ENCODE measurements around the gene CCNY. TPM values are rescaled to one million over a fixed set of nuclear protein-coding genes. Genes with fewer than 3 reads are reported as not detected.

Gene CCNY
- polyA plus RNA-seq, 2 of the 4 experiments (the other 2 are of a cell fraction), result 28.1 to 55.5 TPM

GRCh38 chr10:35415505-35415904 is 79.2 kb downstream of the CCNY start:
- no peak for ATAC-seq
- 90% methylated on average over 5 of the region's 5 CpGs for whole genome bisulfite sequencing (ENCODE audit: missing lambda C conversion rate)
- peaks cover 51% of the 10 kb centered on the region for H3K4me1 ChIP-seq
- no peak for FAIRE-seq
- no peaks in the 10 kb centered on the region for H3K9me3 ChIP-seq
- DNase-seq (ENCODE audit: low read depth in 1 of 2, low spot score in 1 of 2), result no peak
- ChIA-PET POLR2A (no interaction called here), CTCF (interaction anchor here (0.9 kb wide), 1 partner anchor 147 kb away, joined by 3 read pairs; no protein-coding TSS in a partner anchor)
- H3K4me2 ChIP-seq, result no peak overlapping the region
- H3K27ac ChIP-seq, result peak overlapping the region in 1 of 2 experiments; percentile 9; a peak in 1 of 6 replicates
- TF ChIP-seq MYC (IDR thresholded peaks at IDR 0.05; ENCODE audit: borderline replicate concordance, low read length), result no peak
- TF ChIP-seq SREBF2 (IDR thresholded peaks at IDR 0.05), result no peak
- no peak for TF ChIP-seq SMC3 (IDR thresholded peaks at IDR 0.05)
- no peak for TF ChIP-seq GATA3 (IDR thresholded peaks at IDR 0.05; ENCODE audit: borderline replicate concordance)
- TF ChIP-seq JUN (IDR thresholded peaks at IDR 0.05), result no peak
- TF ChIP-seq HMGXB4 (CRISPR knock-in tag; IDR thresholded peaks at IDR 0.05; ENCODE audit: borderline replicate concordance), result no peak
- TF ChIP-seq KDM1A (IDR thresholded peaks at IDR 0.05; ENCODE audit: low read depth), result no peak
- no peak for TF ChIP-seq KDM5A (IDR thresholded peaks at IDR 0.05)
- no peak for TF ChIP-seq ZFP36 (IDR thresholded peaks at IDR 0.05; ENCODE audit: borderline replicate concordance, partially characterized antibody)
- TF ChIP-seq CBX2 (IDR thresholded peaks at IDR 0.05; ENCODE audit: borderline replicate concordance, low read depth), result no peak
- TF ChIP-seq MAFK (IDR thresholded peaks at IDR 0.05; ENCODE audit: partially characterized antibody), result no peak
- no peak for TF ChIP-seq EHMT2 (IDR thresholded peaks at IDR 0.05; ENCODE audit: low read depth)
- no peak for TF ChIP-seq FOSB (CRISPR knock-in tag; IDR thresholded peaks at IDR 0.05)
- TF ChIP-seq NPAS2 (CRISPR knock-in tag; IDR thresholded peaks at IDR 0.05; ENCODE audit: borderline replicate concordance), result no peak
- no peak for TF ChIP-seq RCOR1 (IDR thresholded peaks at IDR 0.05; ENCODE audit: low read depth, low read length)
- no peak for TF ChIP-seq ATOH8 (CRISPR knock-in tag; IDR thresholded peaks at IDR 0.05; ENCODE audit: low read depth)
- no peak for TF ChIP-seq NFE2L2 (conservative IDR thresholded peaks at IDR 0.05; ENCODE audit: low read length)
- no peak overlapping the region for H3K4me3 ChIP-seq

- DNase-seq (ENCODE audit: low read depth in 1 of 2, low spot score in 1 of 2) (no peak), ATAC-seq (no peak), FAIRE-seq (no peak)
- Histone ChIP-seq H3K9me3 (no peaks in the 10 kb centered on the region), H3K27ac (peak overlapping the region in 1 of 2 experiments; percentile 9; a peak in 2 of 6 replicates), H3K4me3 (no peak overlapping the region), H3K4me2 (no peak overlapping the region), H3K4me1 (peaks cover 60% of the 10 kb centered on the region)
- TF ChIP-seq SREBF2 (IDR thresholded peaks at IDR 0.05), result no peak
- TF ChIP-seq ZFP36 (IDR thresholded peaks at IDR 0.05; ENCODE audit: borderline replicate concordance, partially characterized antibody), result no peak
- TF ChIP-seq HDAC2 (IDR thresholded peaks at IDR 0.05), result no peak
- CTCF ChIA-PET, result interaction anchor here (0.7 to 1.2 kb wide), 4 partner anchors 8 to 297 kb away, joined by 3 to 4 read pairs (median 3); no protein-coding TSS in a partner anchor
- POLR2A ChIA-PET, result no interaction called here
- 77% methylated on average over 8 of the region's 8 CpGs for WGBS (ENCODE audit: missing lambda C conversion rate)
Measured at GRCh38 chr10:35416619-35417312, 80.5 kb downstream of the CCNY start.

GRCh38 chr10:35417313-35417625 is 81.0 kb downstream of the CCNY start:
- no peak for TF ChIP-seq RNF2 (IDR thresholded peaks at IDR 0.05; ENCODE audit: borderline replicate concordance, low read depth)
- TF ChIP-seq HMGXB4 (CRISPR knock-in tag; IDR thresholded peaks at IDR 0.05; ENCODE audit: borderline replicate concordance), result no peak
- 0 out of 2 replicates have a peak, but pooled peaks have one; percentile 51 for TF ChIP-seq KDM1A (IDR thresholded peaks at IDR 0.05; ENCODE audit: low read depth)
- TF ChIP-seq RAD21 (conservative IDR thresholded peaks at IDR 0.05 in 1 of 2, IDR thresholded peaks at IDR 0.05 in 1 of 2), result no peak
- TF ChIP-seq HES2 (IDR thresholded peaks at IDR 0.05), result no peak
- no peak for TF ChIP-seq BHLHE40 (IDR thresholded peaks at IDR 0.05; ENCODE audit: low read depth, low read length)
- TF ChIP-seq JUN (IDR thresholded peaks at IDR 0.05), result no peak
- no peak for TF ChIP-seq POLR2AphosphoS2 (conservative IDR thresholded peaks at IDR 0.05; ENCODE audit: low read length)
- no peak for TF ChIP-seq MAFK (IDR thresholded peaks at IDR 0.05; ENCODE audit: partially characterized antibody)
- H3K9me3 ChIP-seq, result no peaks in the 10 kb centered on the region
- ChIA-PET CTCF (interaction anchor here (0.7 to 1.2 kb wide), 4 partner anchors 8 to 297 kb away, joined by 3 to 4 read pairs (median 3); no protein-coding TSS in a partner anchor), POLR2A (no interaction called here)
- no peak for ATAC-seq
- no peak overlapping the region for H3K4me2 ChIP-seq
- H3K4me1 ChIP-seq, result peaks cover 60% of the 10 kb centered on the region
- peak overlapping the region in 1 of 2 experiments; percentile 9; a peak in 1 of 6 replicates for H3K27ac ChIP-seq
- H3K4me3 ChIP-seq, result no peak overlapping the region
- WGBS (ENCODE audit: missing lambda C conversion rate), result 49% methylated on average over 1 of the region's 1 CpG
- FAIRE-seq, result no peak
- no peak for DNase-seq (ENCODE audit: low read depth in 1 of 2, low spot score in 1 of 2)
